Erythroblast (primary cell): Measurements from ENCODE around the gene CALN1.

Source experiments
- GATA1 ChIP-seq: IDR thresholded peaks from 2 replicates; pipeline ENCODE4 v1.6.1; 2011; ENCODE audit warnings: low read depth, mild to moderate bottlenecking, control low read depth, low read length, moderate library complexity
- POLR2A ChIP-seq: IDR thresholded peaks from 2 replicates; pipeline ENCODE4 v1.6.1; 2011; ENCODE audit warnings: mild to moderate bottlenecking, low read length

GRCh38 chr7:71784180-71784579 is 628.0 kb downstream of the CALN1 start:
- TF ChIP-seq POLR2A (no peak), GATA1 (no peak)
